DMS79 treated with DMSO at 0.1 percent for 48 hours (cell line): ENCODE data around the gene C19orf67.
A peak's percentile ranks its signal among the peaks of the same experiment; 100 is the strongest.

Source experiments
- DNase-seq: peaks from one replicate; lab custom pipeline; 2025; lab: John Stamatoyannopoulos, UW

Gene C19orf67

GRCh38 chr19:14085309-14085995 is at the start of gene C19orf67:
Gene C19orf67 (minus strand): TSS chr19:14085783. CDS start chr19:14085627, 156 bp downstream.
- DNase-seq, result no peak

- no peak for DNase-seq
Measured at GRCh38 chr19:14135355-14135754, 49.8 kb upstream of the C19orf67 start.

- DNase-seq, result no peak
Measured at GRCh38 chr19:14127929-14128509, 42.4 kb upstream of the C19orf67 start.

- no peak for DNase-seq
Measured at GRCh38 chr19:14127176-14127575, 41.6 kb upstream of the C19orf67 start.

GRCh38 chr19:14122924-14123323 is 37.3 kb upstream of the C19orf67 start:
- no peak for DNase-seq

GRCh38 chr19:14120497-14120780 is 34.9 kb upstream of the C19orf67 start:
- no peak for DNase-seq

DNA sequence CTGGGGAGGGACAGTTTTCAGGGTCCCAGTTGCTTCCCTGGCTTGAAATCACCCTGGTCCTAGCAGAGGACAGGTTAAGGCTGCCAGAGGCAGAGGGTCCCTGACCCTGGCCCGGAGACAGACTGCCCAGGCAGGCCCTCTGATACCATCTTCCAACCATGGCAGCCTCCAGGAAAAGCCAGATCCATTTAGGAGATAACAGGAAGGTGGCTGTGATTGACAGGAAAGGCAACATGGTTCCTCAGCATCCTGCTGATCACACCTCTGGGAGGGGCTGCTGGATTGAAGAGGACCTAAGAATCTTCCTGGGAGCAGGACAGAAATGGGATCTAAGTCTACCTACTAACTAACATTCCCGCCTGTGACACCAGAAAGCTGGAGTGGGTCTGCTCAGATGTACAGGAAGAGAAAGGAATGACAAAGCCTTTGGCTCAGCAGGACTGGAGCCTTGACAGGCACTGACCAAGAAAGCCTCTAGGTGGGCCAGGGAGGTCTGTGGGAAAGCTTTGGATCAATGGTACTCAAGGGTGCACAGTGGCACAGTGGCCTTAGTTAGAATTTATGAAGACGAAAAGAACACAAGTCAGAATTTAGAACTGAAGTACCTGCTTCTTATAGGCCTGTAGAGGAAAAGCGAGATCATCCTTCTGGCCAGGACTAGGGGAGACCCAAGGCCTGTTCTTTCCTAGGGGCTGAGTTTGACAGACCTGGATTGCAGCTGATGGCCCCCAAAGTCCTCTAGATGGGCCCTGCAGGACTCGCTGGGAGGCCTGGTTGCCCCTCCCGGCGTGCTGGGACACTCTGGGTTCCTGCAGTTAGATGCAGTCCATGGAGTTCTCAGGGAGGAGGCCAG is 34.3 kb upstream of the C19orf67 start:
- DNase-seq, result no peak

GRCh38 chr19:14119146-14119545 is 33.6 kb upstream of the C19orf67 start:
- DNase-seq, result no peak

GRCh38 chr19:14118165-14119051 is 32.8 kb upstream of the C19orf67 start:
- peak; percentile 20 for DNase-seq

- peak; percentile 95 for DNase-seq
Measured at GRCh38 chr19:14117668-14118164, 32.1 kb upstream of the C19orf67 start, which contains the start of gene PRKACA. Gene PRKACA (minus strand): TSS chr19:14117762. CDS start chr19:14117547, 215 bp downstream.

- DNase-seq, result no peak
Measured at GRCh38 chr19:14116918-14117578, 31.5 kb upstream of the C19orf67 start.

- no peak for DNase-seq
Measured at GRCh38 chr19:14116525-14116917, 30.9 kb upstream of the C19orf67 start.

DNA sequence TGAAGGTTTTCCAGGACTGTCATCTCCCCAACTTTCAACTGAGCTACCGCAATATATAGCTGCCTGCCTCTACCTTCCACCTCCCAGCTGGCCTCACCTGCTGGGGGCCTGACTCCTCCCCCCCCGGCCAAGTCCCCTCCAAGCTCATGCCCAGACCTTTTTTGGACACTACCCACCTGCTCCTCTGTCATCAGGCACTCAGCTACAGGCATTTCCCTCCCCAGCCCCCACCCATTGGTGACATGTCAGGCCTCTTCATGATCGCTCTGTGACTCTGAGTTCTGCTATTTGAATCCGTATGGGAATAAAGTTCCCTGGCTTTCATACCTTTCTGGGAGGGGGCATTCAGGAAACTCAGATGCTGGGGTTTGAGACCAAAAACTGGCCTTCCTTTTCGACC is 30.2 kb upstream of the C19orf67 start:
- DNase-seq, result no peak

GRCh38 chr19:14114854-14115253 is 29.3 kb upstream of the C19orf67 start:
- no peak for DNase-seq

DNA sequence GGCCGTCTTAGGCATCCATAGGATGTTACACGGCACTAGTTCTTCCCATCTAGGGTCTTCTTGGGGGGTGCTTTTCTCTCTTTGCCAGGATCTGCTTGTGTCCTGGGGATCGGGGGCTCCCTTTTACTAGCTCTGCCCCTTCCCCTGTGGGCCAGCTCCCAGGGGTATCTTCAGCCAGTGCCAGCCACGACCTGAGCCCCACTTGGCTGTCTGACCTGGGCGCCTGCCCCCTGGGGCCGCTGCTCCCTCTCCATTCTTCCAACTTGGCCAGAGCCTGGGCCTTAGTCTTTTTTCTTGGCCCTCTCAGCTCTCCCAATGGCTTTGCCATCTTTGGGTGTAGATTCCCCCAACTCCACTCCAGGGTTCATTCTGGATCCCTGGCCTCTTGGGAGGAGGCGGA is 28.9 kb upstream of the C19orf67 start:
- DNase-seq, result no peak

DNA sequence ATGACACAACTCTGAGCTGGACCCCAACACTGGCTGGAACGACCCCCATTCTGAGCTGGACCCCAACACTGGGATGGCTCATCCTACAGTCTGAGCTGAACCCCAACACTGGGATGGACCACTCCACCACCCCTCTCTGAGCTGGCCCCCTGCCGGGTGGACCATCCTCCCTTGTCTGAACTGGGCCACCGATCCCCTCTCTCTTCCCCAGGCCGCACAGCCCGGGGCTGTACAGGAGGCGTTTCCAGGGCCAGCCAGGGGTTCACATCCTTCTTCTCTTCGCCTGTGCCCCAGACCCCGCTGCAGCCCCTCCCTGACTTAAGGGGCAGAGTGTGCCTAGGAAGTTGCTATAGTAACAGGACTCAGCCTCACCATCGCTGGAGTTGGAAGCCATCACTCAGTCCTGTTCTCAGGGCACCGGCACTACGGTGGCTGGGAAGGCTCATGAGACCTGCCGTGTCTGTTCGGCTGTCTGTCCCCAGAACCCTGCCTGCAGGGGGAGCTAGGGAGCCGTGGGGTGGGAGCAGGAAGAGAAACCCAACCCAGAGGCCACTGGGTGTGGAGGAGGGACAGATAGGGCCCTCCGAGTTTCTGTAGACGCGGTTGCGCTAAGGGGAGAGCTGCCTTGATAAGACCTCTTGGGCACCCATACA is 28.3 kb upstream of the C19orf67 start:
- DNase-seq, result no peak

DNA sequence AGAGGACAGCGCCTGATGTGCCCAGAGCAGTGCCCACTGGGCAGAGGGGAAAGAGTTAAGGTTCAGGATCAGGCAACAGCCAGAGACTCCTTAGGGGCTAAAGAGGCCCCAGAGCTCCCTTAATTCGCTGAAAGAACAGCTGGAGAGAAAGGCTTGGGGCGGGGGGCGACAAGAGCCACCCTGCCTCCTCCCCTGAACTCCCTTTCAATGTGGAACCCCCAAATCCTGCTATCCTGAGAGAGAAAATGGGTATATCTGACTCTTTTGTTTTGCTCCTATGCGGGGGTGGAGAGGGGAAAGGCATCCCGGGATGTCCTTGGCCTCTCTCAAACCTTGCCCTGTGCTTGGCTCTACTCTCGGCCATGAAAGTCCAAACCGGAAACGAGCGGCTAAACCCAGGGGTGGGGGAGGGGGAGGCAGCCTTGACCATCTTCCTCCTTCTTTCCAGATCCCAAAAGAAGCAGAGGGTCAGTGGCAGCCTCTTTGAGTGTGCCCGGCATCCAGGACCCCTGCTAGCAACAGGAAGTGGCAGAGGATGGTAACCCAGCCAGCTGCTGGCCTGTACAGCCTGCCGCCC is 27.3 kb upstream of the C19orf67 start:
- DNase-seq, result no peak

DNA sequence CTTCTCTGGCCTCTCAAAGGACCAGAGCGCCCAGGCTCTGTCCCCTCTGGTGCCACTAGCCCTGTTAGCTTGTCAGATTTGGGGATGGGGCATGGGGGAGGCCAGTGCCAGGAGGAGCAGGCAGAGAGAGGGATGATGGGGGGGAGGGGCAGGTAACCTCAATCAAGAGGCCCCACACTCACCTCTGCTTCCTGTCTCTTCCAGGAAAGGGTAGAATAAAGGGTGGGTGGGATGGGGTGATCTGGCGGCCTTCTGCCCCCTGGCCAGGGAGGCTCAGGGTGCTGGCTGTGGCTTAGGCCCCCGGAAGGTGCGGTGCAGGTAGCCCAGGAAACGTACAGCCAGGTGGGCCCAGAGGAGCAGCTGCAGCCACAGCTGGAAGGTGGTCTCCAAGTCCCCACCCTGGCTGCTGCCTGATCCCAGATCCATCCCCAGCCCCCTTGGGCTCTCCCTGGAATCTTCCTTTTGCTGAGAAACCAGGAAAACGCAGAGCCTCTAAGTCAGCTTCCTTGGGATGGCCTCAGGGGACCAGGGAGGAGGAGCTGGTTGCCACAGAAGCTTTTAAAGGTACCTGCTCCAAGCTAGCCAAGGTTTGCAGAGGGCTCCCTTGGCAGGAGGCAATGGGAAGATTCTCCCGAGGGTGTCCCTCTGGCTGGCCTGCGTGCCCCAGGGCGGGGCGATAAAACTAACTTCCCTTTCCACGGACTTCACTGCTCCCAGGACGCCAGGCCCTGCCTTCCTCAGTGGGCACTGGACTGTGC is 26.6 kb upstream of the C19orf67 start:
- DNase-seq, result no peak

GRCh38 chr19:14111486-14111885 is 25.9 kb upstream of the C19orf67 start:
- DNase-seq, result no peak

GRCh38 chr19:14110650-14111049 is 25.1 kb upstream of the C19orf67 start:
- no peak for DNase-seq
